HUES64 (cell line): Measurements from ENCODE around the gene STAT4.
"Not testable (repeated sequence)": the region's sequence is repeated elsewhere in the genome, so short reads cannot be mapped to it uniquely, and the experiment has no call there.

Experiments used
- H3K27ac ChIP-seq: 2 replicates; pipeline ENCODE4 v1.7.0; 2013; ENCODE audit warnings: low read depth, low read length, inconsistent platforms
- H3K27me3 ChIP-seq: 2 replicates; pipeline ENCODE4 v1.6.1; 2013; ENCODE audit warnings: mild to moderate bottlenecking, low read length; ENCODE audit not compliant: insufficient read depth
- H3K36me3 ChIP-seq: 2 replicates; pipeline ENCODE4 v1.6.1; 2013; ENCODE audit warnings: mild to moderate bottlenecking, low read length; ENCODE audit not compliant: insufficient read depth
- H3K4me1 ChIP-seq: 2 replicates; pipeline ENCODE4 v1.6.1; 2013; ENCODE audit warnings: mild to moderate bottlenecking, low read length, moderate library complexity; ENCODE audit not compliant: insufficient read depth
- H3K4me3 ChIP-seq: 2 replicates; pipeline ENCODE4 v1.5.1; 2013; ENCODE audit warnings: mild to moderate bottlenecking, low read length, moderate library complexity
- H3K9ac ChIP-seq: 2 replicates; pipeline ENCODE4 v1.6.1; 2013; ENCODE audit warnings: mild to moderate bottlenecking, low read depth, low read length
- H3K9me3 ChIP-seq: 2 replicates; pipeline ENCODE4 v1.6.1; 2013; ENCODE audit warnings: low read depth, low read length; ENCODE audit not compliant: insufficient read depth
- WGBS: fragments of 150-250, 120-280 bp; methylation state at CpG from one replicate; pipeline ENCODE4 v1.1.7; 2013; ENCODE audit warnings: missing lambda C conversion rate; 5-methylcytosine and 5-hydroxymethylcytosine counted together

STAT4 gene

DNA sequence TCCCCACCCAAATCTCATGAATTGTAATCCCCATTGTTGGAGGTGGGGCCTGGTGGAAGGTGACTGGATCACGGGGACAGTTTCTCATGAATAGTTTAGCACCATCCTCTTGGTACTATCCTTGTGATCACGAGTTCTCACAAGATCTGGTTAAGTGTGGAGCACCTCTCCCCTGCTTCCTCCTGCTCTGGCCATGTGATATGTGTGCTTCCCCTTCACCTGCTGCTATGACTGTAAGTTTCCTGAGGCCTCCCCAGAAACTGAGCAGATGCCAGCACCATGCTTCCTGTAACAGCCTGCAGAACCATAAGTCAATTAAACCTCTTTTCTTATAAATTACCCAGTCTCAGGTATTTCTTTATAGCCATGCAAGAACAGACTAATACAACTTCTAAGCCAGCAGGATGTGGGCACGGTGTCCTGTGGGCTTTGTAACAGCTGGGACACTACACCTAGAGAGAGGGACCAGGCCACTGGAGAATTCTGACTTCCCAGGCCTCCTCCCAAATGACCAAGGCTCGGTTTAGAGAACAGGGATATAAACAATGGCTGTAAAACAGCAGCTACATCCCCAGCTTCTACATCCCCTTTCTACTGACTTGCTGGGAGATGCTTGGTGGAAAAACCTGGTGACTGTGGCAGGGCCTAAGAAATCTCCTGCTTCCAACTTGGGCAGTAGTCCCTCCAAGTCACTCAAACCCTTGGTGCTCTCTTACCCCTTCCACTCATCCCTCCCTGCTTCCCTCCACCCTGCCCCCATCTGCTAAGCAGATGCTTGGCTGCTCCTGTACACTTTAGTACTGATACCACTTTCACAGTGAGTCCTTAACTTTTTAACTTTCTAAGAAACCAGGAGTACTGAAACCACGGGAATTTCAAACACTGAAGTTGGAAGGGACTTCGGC lies 147.1 kb downstream of the STAT4 start:
- Histone ChIP-seq H3K27me3 (no peaks in the 10 kb centered on the region), H3K4me1 (no peaks in the 10 kb centered on the region), H3K9ac (no peak overlapping the region), H3K27ac (no peak overlapping the region), H3K4me3 (no peak overlapping the region), H3K9me3 (no peaks in the 10 kb centered on the region), H3K36me3 (peaks cover 100% of the 10 kb centered on the region)
- WGBS = 95% methylated on average over 6 of the region's 6 CpGs

GRCh38 chr2:191001624-191002023 lies 149.2 kb downstream of the STAT4 start:
- H3K27ac ChIP-seq = no peak overlapping the region
- no peak overlapping the region for H3K4me3 ChIP-seq
- H3K4me1 ChIP-seq = no peaks in the 10 kb centered on the region
- no peak overlapping the region for H3K9ac ChIP-seq
- peaks cover 99% of the 10 kb centered on the region for H3K36me3 ChIP-seq
- WGBS = 94% methylated on average over 1 of the region's 3 CpGs
- no peaks in the 10 kb centered on the region for H3K9me3 ChIP-seq
- no peaks in the 10 kb centered on the region for H3K27me3 ChIP-seq

DNA sequence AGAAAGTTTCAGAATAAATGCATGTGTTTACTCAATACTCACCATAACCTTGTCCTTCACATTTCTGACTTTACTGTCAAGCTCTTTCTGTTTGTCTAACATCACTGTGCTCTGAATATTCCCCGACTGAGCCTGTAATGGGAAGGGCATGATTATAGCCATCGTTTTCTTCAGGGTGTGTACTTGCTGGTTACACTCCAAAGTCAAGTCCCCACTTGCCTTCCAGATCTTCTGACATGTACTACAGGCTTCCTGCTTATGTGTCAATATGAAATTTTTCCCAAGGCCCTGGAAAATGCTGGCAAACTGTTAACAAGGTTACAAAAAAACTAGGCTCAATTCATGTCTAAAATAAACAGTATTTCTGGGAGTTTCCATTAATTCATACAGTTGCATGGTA lies 149.8 kb downstream of the STAT4 start:
- Histone ChIP-seq H3K36me3 (peaks cover 99% of the 10 kb centered on the region), H3K27ac (no peak overlapping the region), H3K9ac (no peak overlapping the region), H3K27me3 (no peaks in the 10 kb centered on the region), H3K4me3 (no peak overlapping the region), H3K4me1 (no peaks in the 10 kb centered on the region), H3K9me3 (no peaks in the 10 kb centered on the region)
- 91% methylated on average over 2 of the region's 2 CpGs for WGBS

DNA sequence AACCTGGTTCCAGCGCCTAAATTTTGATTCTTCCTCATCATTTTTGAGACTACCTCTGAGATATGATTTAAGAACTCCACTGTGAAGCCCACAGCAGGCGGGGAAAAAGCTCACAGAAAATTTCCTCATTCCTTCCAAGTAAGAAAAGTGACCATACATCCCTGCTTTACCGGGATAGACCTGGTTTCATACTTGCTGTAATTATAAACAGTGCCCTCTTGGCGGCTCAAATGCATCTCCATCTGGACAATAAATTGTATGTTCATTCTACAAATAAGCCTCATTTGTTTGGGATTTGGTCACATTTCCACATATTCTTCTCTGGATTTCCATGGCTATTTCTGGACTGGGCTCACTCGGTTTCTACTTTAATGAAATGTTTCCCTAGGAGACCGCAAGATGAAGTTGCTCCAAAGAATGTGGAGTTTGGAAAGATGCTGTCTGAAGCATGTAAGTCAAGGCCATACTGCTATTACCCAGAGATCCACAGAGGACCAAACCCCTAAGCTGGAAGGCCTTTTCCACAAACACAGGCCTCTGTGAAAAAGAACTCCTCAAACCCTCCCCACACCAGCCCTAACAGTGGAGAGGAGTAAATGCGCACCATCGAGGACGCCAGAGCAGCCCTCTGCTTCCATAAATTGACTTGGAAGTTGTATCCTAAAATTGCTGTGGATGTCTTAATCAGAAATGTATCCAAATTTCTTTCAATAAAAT lies 150.7 kb downstream of the STAT4 start:
- Histone ChIP-seq H3K4me3 (no peak overlapping the region), H3K36me3 (peaks cover 99% of the 10 kb centered on the region), H3K27me3 (no peaks in the 10 kb centered on the region), H3K4me1 (no peaks in the 10 kb centered on the region), H3K27ac (no peak overlapping the region), H3K9me3 (no peaks in the 10 kb centered on the region), H3K9ac (no peak overlapping the region)
- 96% methylated on average over 6 of the region's 9 CpGs for WGBS

- Histone ChIP-seq H3K9me3 (no peaks in the 10 kb centered on the region), H3K4me1 (no peaks in the 10 kb centered on the region), H3K27me3 (no peaks in the 10 kb centered on the region), H3K9ac (no peak overlapping the region), H3K27ac (no peak overlapping the region), H3K36me3 (peaks cover 97% of the 10 kb centered on the region), H3K4me3 (no peak overlapping the region)
- 96% methylated on average over 7 of the region's 7 CpGs for WGBS
These were observed 151.7 kb downstream of the STAT4 start for GRCh38 chr2:190999058-190999457.

DNA sequence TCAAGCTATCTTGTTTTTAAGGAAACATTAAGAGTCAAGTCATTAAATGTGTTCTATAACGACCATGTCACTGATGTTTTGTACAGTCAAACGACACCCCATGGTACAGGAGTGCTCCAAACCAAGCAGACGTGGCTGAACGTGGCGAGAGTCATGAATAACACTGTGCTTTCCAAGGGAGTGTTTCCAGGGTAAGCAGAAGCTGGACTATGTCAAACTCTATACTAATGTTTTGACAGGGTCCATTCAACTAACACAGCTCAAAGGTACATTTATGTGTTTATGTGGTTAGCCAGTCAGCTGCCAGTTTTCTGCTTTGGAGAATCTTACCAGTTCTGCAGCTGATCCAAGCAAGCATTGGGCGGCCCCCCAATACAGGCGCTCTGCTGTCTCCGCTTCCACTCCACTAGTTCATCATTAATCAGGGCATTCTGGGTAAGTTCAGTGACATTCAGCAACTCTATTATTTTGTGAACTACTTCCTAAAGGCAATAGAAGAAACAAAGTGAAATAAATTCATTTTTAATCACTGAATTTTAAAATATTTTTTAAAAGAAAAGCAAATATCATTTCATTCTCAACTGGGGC lies 153.2 kb downstream of the STAT4 start:
- Histone ChIP-seq H3K9me3 (no peaks in the 10 kb centered on the region), H3K27me3 (no peaks in the 10 kb centered on the region), H3K36me3 (peaks cover 94% of the 10 kb centered on the region), H3K4me3 (no peak overlapping the region), H3K9ac (no peak overlapping the region), H3K4me1 (no peaks in the 10 kb centered on the region), H3K27ac (no peak overlapping the region)
- WGBS = 97% methylated on average over 8 of the region's 8 CpGs

- Histone ChIP-seq H3K4me1 (no peaks in the 10 kb centered on the region), H3K36me3 (peaks cover 94% of the 10 kb centered on the region), H3K9ac (no peak overlapping the region), H3K4me3 (no peak overlapping the region), H3K27me3 (no peaks in the 10 kb centered on the region), H3K27ac (no peak overlapping the region), H3K9me3 (no peaks in the 10 kb centered on the region)
- WGBS = 91% methylated on average over 5 of the region's 5 CpGs
These were observed 153.8 kb downstream of the STAT4 start for GRCh38 chr2:190996947-190997346.

GRCh38 chr2:190996338-190996946 lies 154.4 kb downstream of the STAT4 start:
- no peak overlapping the region for H3K4me3 ChIP-seq
- H3K4me1 ChIP-seq = no peaks in the 10 kb centered on the region
- H3K9ac ChIP-seq = no peak overlapping the region
- peaks cover 92% of the 10 kb centered on the region for H3K36me3 ChIP-seq
- no peaks in the 10 kb centered on the region for H3K9me3 ChIP-seq
- H3K27me3 ChIP-seq = no peaks in the 10 kb centered on the region
- H3K27ac ChIP-seq = no peak overlapping the region
- WGBS = 89% methylated on average over 5 of the region's 5 CpGs

- H3K9ac ChIP-seq, H3K4me3 ChIP-seq, H3K4me1 ChIP-seq, H3K27ac ChIP-seq, H3K27me3 ChIP-seq, H3K9me3 ChIP-seq: not testable (repeated sequence)
- 92% methylated on average over 3 of the region's 3 CpGs for WGBS
- peaks cover 92% of the 10 kb centered on the region for H3K36me3 ChIP-seq
These were observed 155.5 kb downstream of the STAT4 start for GRCh38 chr2:190995315-190995714.

DNA sequence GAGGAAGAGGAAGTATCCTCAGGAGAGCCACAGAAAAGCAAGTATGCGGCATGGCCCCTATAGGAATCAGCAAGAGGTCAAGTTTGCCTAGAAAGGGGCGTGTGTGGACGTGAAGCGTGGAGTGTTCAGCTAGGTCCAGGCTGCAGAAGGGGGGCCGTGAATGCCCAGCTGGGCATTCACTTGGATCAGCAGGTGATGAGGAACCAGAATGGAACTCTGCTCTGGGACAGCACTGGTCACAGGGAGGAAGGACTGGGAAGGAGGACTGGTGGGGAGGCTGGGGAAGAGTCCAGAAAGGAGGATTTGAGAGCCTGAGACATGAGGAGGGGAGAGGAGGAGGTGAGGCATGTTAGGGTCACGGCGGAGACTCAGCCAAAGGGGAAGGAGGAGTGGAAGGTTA lies 156.6 kb downstream of the STAT4 start:
- H3K4me3 ChIP-seq = no peak overlapping the region
- 95% methylated on average over 7 of the region's 7 CpGs for WGBS
- H3K36me3 ChIP-seq = peaks cover 92% of the 10 kb centered on the region
- H3K27ac ChIP-seq = no peak overlapping the region
- H3K4me1 ChIP-seq = no peaks in the 10 kb centered on the region
- no peaks in the 10 kb centered on the region for H3K27me3 ChIP-seq
- no peaks in the 10 kb centered on the region for H3K9me3 ChIP-seq
- no peak overlapping the region for H3K9ac ChIP-seq

GRCh38 chr2:190993292-190993643 lies 157.5 kb downstream of the STAT4 start:
- no peak overlapping the region for H3K4me3 ChIP-seq
- no peaks in the 10 kb centered on the region for H3K9me3 ChIP-seq
- no peak overlapping the region for H3K9ac ChIP-seq
- no peaks in the 10 kb centered on the region for H3K4me1 ChIP-seq
- H3K27me3 ChIP-seq = no peaks in the 10 kb centered on the region
- H3K27ac ChIP-seq = no peak overlapping the region
- WGBS = 97% methylated on average over 5 of the region's 6 CpGs
- peaks cover 93% of the 10 kb centered on the region for H3K36me3 ChIP-seq
